ENCODE results near the gene OTOGL.

OTOGL gene

DNA sequence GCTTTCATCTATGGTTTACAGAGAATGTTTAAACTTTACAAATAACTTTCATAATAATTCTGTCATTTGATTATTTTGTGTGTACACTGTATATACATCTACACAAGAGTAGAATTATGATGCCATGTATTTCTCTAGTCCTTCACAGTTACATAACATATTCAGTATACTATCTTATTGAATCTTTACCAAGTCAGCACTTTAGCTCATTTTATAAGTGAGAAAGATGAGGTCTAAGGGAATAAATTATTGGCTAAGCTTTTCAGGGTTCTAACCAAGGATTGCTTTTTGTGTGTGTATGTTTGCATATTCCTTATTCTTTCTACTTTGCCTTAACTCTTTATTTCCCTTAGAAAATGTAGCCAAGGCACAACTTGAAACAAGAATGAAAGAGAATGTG, 260.4 kb downstream of the OTOGL start:
- DNase-seq (ENCODE audit: low read depth in 1 of 2, low spot score in 1 of 2), result no peak

DNA sequence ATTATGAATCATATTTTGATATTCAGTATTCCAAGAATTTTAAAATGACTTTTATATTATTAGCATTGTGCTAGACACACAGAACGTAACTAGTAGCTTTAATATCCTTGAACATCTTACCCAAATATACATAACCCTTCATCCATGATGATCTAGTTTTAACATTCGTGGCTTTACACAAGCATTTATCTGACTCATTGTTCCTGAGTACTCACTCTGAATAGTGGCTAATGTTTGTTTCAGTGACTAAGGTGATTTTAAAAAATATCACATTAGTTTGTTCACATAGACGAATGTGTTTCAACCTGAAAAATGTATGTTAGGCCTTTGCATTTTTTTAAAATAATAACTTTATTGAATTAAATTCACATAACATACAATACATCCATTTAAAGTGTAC, 264.7 kb downstream of the OTOGL start:
- DNase-seq (ENCODE audit: low read depth in 1 of 2, low spot score in 1 of 2), result no peak

DNA sequence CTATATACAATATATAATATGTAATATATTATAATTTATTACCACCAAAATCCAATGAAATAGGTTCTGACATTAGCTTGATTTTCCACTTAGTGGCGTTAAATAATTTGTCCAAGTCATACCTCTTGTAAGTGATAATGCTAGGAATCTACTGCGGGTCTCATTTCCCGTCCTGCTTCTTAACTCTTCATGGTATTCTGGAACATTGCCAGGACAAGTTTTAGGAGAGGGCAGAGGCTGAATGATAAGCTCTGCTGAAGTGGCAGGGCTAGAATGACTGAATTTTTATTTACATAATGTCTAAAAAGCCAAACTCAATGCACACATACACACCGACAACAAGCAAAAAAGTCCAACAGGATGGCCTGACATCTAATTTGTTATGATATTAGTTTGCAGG, 274.3 kb downstream of the OTOGL start:
- no peak for DNase-seq (ENCODE audit: low read depth in 1 of 2, low spot score in 1 of 2)

DNA sequence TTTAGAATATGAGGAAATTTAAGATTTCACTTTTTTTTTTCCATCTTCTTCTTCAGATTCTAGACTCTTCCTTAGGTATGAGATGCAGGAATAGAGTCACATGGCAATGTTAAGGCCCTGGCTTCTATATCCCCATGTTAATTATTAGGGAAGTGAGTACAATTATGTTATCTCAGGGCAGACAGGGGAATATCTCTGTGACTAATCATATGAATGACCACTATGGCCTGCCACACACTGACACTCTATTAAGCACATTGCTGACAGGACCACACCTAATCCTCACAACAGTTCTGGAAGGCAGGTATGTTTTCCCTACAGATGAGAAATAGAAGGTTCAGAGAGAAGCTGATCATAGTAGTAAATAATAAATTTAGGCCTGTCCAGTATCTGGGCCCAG, 275.3 kb downstream of the OTOGL start:
- DNase-seq (ENCODE audit: low read depth in 1 of 2, low spot score in 1 of 2), result no peak

DNA sequence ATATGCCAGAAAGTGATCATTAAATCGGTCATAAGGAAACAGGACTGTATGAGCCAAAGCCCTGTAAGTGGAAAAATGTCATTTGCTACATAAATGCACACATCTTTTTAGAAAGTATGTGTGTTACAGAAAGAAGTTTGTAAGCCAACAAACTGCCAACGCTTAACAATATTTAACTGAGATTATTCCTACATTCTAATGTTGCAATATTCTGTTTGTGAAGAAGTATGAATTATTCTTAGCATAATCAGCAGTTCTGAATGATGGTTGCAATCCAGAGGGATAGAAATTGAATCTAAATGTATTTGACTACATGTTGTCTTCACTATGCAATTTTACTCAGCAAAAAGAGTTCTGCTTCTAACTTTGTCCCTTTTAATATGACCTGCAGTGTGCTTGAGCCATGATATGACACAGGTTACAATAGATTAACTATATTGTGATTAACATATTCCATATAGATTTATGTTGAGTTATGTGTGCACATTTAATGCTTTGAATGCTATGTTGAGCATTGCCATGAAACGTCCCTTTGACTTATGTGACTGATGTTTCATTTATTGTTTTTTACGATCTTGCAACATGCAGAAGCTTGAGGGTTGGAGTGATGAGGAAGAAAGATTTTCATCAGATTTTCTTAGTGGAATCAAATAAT, 277.9 kb downstream of the OTOGL start:
- no peak for DNase-seq (ENCODE audit: low read depth in 1 of 2, low spot score in 1 of 2)

DNA sequence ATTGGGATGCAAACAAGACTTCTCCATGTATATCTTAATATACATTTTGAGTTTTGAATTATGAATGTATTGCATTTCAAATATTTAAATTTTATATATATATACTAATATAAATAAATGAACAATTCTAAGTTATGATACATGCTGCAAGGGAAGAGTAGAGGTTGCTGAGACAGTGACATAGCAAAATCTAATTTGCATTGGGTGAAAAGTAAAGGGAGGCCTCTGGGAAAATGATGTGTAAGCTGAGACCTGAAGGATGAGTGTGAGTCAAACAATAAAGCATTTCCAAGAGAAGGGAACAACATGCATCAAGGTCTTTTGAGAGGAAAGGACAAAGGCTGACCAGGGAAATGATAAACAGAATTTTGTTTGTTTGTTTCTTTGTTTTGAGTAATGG, 281.8 kb downstream of the OTOGL start:
- DNase-seq (ENCODE audit: low read depth in 1 of 2, low spot score in 1 of 2), result no peak

DNA sequence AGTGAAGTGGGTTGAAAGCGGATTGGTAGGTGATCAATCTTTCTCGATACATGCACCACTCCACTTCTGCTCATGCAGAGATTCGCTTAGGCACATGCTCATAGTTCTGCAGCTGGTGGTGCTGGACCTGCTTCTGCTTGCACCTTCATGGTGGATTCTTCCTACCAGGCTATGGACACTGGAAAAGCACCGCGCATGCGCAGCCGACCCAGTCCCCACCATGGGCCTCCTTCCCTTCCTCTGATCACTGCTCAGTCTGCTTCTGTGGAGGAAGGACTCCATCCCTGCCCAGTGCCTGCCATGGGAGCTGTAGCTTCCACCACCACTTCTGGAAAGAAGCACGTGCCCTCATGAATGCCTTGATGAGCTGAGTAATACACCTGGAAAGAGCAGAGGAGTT, 282.9 kb downstream of the OTOGL start:
- no peak for DNase-seq (ENCODE audit: low read depth in 1 of 2, low spot score in 1 of 2)

DNA sequence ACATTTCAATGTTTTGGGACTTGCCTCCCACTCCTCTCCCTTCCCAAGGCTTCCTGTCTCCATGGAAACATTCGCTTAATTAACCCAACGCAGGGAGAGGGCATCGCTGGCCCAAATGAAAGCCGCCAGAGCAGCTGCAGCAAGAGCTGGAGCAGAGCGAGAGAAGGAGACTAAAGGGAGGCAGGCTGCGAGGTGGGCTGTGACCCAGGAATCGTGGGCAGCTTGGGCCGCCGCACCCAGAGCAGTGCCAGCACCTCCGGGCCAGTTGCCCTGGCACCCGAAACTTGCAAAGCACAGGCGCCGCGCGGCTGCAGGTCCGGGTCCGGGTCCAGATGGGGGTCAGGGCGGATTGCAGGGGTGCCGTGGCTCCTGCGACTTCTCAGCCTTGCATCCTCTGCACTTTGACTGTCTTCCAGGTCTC, 301.2 kb downstream of the OTOGL start:
- DNase-seq (ENCODE audit: low read depth in 1 of 2, low spot score in 1 of 2), result no peak

DNA sequence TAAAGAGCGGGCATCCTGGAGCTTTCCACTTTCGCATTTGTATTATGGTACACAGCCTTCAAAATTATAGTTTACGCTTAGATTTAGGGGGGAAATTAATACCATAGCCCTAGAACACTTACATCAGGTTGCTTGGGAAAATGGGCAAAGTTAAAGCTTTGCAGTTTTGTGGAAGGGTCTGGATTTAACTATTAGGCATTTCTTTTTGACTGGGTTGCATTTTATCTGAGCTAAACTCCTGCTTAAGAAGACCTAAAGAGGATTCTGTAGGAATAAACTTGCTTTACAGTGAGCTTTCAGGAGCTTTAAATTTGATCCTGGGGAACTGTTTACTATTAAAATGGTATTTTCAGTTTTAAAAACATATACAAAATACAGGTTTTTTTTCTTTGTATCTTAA, 301.9 kb downstream of the OTOGL start:
- no peak for DNase-seq (ENCODE audit: low read depth in 1 of 2, low spot score in 1 of 2)

DNA sequence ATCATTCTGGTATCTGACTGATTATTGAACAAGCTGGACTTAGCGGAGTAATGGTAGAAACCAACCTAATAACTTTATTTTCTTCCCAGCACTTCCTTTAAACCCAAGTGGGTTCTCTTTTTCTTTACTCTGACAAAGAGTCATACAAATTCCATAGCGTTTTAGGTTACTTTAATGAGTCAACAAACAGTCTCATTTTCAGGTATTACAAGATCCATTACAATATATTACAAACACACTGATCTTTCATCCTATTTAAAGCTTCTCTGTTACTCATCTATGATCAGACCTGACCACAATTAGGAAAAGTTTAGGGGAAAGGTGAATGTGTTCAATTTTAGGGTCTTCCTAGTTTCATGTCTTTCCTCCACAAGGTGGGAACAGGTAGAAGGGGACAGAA, 305.3 kb downstream of the OTOGL start:
- no peak for DNase-seq (ENCODE audit: low read depth in 1 of 2, low spot score in 1 of 2)

DNA sequence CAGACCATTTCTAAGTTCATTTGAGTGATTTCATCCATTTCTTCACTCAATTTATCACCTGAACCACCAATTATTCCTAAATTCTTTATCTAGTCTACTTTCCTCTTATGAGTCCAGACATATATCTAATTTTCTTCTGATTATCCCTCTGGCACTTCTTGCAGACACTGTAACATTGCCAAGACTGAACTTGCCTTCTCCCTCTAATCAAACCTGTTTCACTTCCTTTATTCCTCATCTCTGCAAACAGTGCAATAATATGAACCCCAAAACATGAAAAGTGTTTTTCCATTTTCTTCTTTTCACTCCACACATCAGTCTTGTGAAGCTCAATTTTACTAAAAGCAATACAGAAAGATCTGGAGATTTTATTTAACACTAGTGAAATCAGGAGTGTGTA, 306.9 kb downstream of the OTOGL start:
- no peak for DNase-seq (ENCODE audit: low read depth in 1 of 2, low spot score in 1 of 2)

DNA sequence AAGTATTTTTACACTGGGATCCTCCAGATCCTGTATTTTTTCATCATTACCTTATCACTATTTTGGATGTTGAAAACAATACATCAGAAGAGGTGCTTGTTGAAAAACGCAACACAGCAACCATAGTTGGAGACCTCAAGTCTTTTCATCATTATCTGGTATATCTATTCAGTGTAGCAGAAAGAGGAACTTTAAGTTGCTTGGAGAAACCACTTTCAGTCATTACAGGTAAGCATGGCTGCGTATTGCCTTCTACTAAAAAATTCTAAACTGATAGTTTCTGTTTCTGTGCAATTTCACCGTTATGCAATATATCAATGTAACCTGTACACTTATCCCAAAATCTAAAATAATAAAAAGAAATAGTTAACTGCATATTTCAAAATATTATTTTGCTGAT, 312.4 kb downstream of the OTOGL start:
- no peak for DNase-seq (ENCODE audit: low read depth in 1 of 2, low spot score in 1 of 2)

DNA sequence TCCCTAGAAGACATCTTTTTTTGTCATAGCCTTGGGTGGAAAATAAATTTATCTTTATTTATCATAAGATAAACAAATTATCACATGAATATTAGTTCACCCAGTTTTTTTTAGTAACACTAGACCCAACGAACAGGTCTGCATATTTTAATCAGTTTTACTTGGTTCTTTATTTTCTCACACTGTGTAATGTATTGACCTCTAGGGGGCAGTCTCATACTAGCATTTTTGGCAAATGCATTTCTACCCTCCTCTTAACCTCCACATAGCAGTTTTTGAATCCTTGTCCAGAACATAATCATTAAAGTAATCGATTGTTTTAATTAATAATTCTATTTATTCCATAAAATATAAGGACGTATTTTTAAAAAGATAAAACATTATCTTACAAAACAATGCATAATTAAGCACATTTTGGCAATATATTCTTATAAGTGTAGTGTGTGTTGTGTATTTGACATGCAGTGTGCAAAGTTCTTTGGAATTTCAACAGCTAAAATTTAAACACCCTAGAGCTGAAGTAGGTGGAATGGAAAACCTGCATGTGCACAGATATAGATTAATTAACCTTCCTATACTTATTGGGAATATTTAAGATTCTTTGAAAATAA, 313.1 kb downstream of the OTOGL start:
- DNase-seq (ENCODE audit: low read depth in 1 of 2, low spot score in 1 of 2), result no peak

DNA sequence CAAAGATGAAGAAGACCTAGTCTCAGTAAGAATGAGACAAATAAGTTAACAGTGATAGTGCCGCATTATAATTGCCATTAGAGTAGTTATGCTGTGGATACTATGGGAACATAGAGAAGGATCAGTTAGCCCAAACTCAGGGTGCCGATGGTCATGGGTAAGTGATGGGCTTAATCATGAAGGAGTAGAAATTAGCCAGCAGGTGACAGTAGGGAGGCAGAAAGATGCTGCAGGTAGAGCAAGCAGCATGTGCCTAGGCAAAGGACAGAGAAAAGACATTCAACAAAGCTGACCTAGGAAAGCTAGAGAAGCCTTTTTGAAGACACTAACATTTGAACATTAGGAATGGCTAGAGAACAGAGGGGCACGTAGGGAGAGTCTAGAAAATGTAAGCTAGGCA, 314.1 kb downstream of the OTOGL start:
- no peak for DNase-seq (ENCODE audit: low read depth in 1 of 2, low spot score in 1 of 2)

DNA sequence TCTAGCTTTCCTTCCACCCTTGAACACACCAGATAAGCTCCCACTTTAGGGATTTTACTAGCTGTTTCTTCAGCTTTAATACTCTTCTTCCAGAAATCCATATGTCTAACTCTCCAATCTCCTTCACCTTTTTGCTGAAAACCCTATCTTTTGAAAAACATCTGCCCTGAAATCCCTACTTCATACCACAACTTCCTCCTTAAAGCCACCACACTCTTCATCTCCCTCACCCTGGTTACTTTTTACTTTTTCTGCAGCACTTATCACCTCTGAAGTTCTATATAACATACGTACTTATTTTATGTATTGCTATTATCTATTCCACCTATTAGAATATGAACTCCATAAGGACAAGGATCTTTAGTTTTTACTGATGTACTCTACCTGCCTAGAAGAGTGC, 316.1 kb downstream of the OTOGL start:
- DNase-seq (ENCODE audit: low read depth in 1 of 2, low spot score in 1 of 2), result no peak

DNA sequence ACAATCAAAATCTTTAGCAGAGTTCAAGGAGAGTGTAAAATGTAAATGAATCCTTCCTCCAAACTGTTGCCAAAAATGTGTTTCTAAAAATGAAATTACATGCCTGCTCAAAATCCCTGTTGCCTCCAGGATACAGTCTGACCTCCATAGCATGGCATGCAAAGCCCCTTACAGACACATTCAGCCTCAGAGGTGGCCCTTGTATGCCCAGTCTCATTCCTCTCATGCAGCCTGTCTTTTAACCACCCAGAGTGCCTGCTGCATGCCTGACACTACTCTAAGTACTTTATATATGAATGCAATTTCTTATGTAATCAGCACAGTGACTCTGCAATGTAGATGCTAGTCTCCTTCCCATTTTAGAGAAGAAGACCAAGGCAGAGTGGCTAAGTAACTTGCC, 320.3 kb downstream of the OTOGL start:
- no peak for DNase-seq (ENCODE audit: low read depth in 1 of 2, low spot score in 1 of 2)

DNA sequence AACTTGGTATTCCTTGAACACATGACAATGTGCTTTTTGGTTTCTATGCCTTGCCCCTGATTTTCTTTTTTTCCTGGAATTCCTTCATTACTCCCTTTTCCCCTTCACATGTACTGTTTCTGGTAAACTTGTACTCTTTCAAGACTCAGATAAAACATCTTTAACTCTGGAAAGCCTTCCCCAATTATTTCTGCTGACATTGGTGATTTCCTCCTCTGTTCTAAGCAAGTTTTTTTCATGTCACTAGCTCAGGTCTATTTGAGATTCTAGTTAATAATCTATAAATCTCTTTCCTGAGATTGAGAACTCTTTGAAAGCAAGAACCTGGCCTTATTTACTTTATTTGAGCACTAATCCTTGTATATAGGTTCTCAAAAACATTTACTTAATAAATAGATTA, 320.7 kb downstream of the OTOGL start:
- DNase-seq (ENCODE audit: low read depth in 1 of 2, low spot score in 1 of 2), result no peak

DNA sequence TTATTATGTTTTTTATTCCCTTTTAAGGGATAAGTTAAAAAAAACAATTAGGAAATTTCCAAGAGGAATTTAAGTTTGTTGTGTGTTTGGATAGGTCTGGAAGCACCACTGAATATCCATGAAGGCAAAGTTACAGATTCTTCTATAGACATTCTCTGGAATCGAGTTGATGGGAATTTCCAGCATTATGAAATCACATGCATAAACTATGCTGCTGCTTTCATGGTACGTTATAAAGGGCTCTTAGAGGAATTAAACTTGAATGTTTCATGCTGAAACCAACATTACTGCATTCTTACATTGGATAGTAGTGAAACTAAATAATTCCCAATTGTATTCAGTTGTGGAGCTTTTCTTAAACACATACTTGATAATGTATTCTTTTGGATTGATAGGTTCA, 323.2 kb downstream of the OTOGL start:
- DNase-seq (ENCODE audit: low read depth in 1 of 2, low spot score in 1 of 2), result no peak

Measured in activated CD4-positive, alpha-beta T cell treated with anti-CD3 and anti-CD28 coated beads, Interleukin-2, amount 50 U/mL, for 24 hours (primary cell).